GM21825 (cell line): ENCODE results near the gene LILRB4.
"Not testable (repeated sequence)": the region's sequence is repeated elsewhere in the genome, so short reads cannot be mapped to it uniquely, and the experiment has no call there.

ENCODE experiments used
- ATAC-seq: cut with Tn5 transposase; IDR thresholded peaks from one replicate; pipeline ENCODE4 v1.9.1; 2021; ENCODE audit warnings: mild to moderate bottlenecking, moderate library complexity; ENCODE audit not compliant: unreplicated experiment

The LILRB4 gene

DNA sequence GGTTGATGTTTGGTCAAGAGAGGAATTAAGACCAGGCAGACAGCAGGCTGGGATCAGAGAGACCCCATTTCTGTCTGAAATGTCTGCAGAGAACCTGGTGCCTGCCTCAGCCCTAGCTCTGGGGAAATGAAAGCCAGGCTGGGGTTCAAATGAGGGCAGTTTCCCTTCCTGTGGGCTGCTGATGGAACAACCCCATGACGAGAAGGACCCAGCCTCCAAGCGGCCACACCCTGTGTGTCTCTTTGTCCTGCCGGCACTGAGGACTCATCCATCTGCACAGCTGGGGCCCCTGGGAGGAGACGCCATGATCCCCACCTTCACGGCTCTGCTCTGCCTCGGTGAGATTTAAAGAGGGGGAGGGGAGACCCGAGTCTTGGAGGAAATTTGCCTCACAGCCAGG lies at the start of gene LILRB4:
TSS of gene LILRB4 (plus strand) at position 256 of the 400 bp plus-strand sequence. CDS start at position 305, 49 bp downstream.
- ATAC-seq: peak; percentile 45

DNA sequence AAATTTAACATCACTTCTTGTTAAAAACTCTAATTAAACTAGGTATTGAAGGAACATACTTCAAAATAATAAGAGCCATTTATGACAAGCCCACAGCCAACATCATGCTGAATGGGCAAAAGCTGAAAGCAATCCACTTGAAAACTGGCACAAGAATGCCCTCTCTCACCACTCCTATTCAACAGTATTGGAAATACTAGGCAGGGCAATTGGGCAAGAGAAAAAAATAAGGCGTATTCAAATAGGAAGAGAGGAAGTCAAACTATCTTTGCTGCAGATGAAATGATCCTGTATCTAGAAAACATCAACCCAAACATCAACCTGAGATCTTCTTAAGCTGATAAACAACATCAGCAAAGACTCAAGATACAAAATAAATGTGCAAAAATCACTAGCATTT lies 48.1 kb upstream of the LILRB4 start:
- ATAC-seq: no peak

GRCh38 chr19:54616057-54616456 lies 46.7 kb upstream of the LILRB4 start:
- peak; percentile 17 for ATAC-seq

- ATAC-seq: peak; percentile 78
These were observed 45.8 kb upstream of the LILRB4 start for GRCh38 chr19:54616821-54617560.

DNA sequence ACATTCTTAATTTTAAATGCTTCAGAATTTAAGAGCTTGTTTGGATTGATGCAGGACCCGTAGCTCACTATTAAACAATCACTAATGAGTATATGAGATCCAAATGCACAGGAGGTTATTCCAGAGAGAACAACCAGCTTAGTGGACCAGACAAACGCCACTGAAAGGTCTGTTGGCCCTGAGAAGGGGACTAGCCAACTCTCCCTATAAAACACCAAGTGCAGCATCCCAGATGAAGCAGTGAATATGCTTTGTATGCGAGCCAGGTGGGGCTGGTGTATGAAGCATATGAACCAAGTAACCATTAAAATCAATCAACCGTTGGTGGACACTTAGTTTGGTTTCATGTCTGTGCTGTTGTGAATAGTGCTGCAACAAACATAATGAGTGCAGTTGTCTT lies 42.3 kb upstream of the LILRB4 start:
- no peak for ATAC-seq

DNA sequence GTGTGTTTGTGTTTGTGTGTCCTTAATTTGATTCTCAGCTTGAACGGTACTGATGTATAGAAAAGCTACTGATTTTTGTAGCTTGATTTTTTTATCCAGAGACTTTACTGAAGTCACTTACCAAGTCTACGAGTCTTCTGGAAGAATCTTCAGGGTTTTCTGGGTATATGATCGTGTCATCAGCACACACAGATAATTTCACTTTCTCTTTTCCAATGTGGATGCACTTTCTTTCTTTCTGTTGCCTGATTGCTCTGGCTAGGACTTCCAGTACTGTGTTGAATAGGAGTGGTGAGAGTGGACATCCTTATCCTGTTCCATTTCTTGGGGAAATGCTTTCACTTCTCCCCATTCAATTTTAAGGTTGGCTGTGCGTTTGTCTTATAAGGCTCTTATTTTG lies 40.4 kb upstream of the LILRB4 start:
- ATAC-seq: no peak

DNA sequence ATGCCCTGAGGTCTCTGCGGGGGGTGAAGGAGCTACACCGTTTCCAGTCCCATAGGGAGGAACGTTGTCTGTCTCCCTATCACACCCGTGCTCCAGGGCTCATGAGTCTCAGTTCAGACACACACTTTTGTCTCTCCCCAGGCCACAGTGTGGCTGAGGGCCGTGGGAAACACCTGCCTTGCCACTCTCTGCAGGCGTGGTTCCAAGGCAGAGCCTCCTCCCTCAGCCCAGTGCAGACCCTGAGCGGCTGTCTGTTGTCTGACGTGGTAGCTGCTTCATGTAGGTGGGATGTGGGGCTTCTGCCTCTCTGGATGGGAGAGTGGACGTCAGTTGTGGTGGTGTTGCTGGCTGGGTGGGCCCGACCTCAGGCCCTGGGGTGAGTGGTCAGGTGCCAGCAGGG lies 38.6 kb upstream of the LILRB4 start:
- ATAC-seq: not testable (repeated sequence)

DNA sequence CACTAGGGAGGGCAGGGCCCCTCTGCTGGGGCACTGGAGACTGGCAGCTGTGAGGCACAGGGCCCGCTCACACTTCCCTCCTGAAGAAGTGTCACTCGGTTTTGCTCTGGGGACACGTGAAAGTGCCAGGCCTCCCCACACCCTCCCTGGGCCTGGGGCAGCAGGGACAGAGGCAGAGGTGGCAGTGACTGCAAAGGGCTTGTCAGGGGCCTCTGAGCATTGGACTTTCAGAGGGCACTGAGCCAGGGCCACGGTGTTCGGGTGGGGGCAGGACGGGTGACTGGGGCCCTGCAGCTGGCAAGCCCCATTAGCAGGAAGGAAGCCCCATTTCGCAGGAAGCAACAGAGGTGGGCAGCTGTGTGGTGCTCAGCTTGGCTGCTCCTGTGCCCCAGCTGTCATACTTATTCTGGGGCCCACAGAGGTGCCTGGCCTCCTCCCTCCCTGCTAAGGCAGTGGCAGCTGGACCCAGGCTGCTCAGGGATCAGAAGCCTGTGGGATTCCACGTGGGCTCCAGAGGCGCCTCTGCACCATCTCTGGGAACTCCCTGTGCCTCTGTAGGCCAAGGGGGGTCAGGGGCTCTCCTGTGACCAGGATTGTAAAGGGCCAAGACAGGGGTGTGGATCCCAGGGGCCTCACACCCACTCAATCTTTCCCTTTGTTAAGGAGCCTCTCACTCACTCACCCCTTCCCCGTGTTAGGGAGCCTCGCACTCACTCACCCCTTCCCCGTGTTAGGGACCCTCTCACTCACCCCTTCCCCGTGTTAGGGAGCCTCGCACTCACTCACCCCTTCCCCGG lies 37.7 kb upstream of the LILRB4 start:
- not testable (repeated sequence) for ATAC-seq

DNA sequence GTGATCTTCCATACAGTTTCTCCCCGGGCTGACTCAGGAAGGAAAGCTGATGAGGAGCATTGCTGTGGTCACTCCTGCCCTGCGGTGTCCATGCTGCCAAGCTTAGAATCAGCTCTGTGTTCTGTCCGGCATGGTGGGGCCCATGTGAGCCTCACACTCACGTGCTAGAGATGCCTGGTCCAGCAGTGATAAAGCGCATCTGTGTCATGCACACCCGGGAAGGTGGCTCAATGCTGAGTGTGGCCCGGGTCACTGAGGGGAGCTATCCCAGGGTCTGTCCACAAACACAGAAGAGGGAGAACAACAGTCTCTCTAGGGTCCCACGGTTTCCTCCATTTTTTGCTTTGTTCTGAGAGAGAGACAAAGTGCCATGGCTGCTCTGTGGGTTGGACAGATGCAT lies 36.0 kb upstream of the LILRB4 start:
- ATAC-seq: no peak

- not testable (repeated sequence) for ATAC-seq
These were observed 34.9 kb upstream of the LILRB4 start for GRCh38 chr19:54627912-54628311.

DNA sequence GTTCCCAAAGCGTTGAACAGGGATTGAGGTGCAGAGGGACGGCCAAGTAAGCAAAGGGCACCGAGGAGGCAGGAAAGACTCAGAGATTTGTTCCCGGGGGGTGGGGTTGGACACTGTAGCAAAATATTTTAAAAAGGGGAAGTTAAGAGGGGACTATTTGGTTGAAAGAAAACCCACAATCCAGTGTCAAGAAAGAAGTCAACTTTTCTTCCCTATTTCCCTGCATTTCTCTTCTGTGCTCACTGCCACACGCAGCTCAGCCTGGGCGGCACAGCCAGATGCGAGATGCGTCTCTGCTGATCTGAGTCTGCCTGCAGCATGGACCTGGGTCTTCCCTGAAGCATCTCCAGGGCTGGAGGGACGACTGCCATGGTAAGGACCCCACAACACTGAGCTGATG lies 32.5 kb upstream of the LILRB4 start, which contains the start of gene LILRB1:
TSS of gene LILRB1 (plus strand) at position 223 of the 400 bp plus-strand sequence. CDS start 590 bp downstream, outside the sequence.
- not testable (repeated sequence) for ATAC-seq

- no peak for ATAC-seq
These were observed 32.0 kb upstream of the LILRB4 start for GRCh38 chr19:54630782-54631181.

GRCh38 chr19:54631489-54632337 lies 31.1 kb upstream of the LILRB4 start:
- not testable (repeated sequence) for ATAC-seq

- not testable (repeated sequence) for ATAC-seq
These were observed 30.3 kb upstream of the LILRB4 start for GRCh38 chr19:54632517-54632916.

DNA sequence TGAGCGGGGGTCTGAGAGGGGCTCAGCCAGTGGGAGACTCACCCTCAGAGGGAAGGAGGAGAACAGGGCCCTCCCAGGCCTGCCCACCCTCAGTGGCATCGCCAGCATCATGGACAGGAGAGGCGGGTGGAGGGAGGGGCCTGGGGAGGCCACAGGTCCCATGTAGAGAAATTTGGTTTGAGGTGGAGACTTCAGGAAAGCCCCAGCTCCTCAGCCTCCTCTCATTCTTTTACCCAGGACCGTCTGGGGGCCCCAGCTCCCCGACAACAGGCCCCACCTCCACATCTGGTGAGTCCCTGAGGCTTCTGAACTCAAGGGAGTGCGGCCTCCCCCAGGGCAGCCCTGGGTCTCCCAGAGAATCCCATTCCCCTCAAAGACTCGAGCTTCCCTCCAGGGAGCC lies 29.4 kb upstream of the LILRB4 start:
- no peak for ATAC-seq

DNA sequence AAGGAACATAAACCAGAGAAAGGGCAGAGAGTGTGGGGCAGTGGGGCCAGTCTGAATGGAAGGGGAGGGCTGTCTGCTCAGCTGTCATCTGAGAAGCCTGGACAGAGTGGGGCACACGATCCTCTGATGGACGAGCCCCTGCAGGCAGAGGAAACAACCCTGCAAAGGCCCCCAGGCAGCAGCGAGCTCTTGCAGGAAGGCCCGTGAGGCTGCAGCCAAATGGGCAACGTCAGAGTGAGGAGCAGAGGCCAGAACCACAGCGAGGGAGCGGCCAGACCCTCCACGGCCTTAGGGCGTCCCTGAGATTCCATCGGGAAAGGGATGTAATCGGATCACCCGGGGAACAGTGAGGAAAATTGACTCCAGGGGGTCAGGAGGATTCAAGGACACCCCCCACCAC lies 26.7 kb upstream of the LILRB4 start:
- not testable (repeated sequence) for ATAC-seq

DNA sequence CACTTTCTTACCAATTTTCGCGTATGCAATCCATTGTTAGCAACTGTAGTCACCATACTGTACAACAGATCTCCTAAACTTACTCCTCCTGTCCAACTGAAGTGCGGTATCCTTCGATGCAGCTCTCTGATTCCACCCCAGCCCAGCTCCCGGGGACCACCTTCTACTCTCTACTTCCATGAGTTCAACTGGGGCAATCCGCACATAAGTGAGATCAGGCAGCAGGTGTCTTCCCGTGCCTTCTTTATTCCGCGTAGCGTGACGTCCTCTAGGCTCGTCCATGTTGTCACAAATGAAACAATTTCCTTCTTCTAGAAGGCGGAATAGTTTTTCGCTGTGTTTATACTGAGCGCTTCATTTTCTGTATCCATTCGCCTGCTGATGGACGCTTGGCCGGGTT lies 24.1 kb upstream of the LILRB4 start:
- no peak for ATAC-seq

GRCh38 chr19:54642953-54643352 lies 19.8 kb upstream of the LILRB4 start:
- not testable (repeated sequence) for ATAC-seq

GRCh38 chr19:54643583-54643982 lies 19.2 kb upstream of the LILRB4 start:
- not testable (repeated sequence) for ATAC-seq

DNA sequence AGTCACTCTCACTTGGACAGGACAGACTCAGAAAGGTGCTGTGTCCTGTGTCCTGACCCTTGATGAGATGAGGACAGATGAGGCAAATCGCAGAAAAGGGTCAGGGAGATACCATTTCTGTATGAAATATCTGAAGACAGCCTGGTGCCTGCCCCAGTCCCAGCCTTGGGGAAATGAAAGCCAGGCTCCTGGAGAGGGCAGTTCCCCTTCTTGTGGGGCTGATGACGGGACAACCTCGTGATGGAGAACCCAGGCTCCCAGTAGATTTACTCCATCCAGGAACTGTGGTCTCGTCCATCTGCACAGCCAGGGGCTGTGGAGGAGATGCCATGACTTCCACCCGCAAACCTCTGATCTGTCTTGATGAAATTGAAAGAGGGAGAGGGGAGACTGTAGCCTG lies 18.7 kb upstream of the LILRB4 start:
- no peak for ATAC-seq

DNA sequence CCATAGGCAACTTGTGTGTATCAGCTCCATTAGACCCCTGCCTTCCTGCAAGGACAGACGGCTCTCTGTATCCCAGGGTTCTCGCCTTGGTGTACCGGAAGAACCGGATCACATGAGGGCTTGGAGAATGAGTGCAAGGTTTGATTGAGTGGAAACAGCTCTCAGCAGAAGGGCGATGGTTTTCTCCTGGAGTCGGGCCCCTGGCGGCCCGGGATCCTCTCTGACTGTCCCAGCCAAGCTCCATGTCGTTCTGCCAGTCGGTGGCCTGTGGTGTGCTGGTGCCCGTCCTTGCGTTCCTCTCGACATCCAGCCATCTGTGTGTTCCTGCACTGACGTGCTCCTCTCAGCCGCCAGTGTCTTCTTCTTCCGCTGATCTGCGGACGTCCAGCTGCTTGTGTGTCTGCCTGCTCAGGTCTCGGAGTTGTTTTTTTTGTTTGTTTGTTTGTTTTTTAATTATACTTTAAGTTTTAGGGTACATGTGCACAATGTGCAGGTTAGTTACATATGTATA lies 16.4 kb upstream of the LILRB4 start:
- no peak for ATAC-seq
